ENCODE data around the gene CTSL. TPM values are rescaled to one million over a fixed set of nuclear protein-coding genes. Genes with fewer than 3 reads are reported as not detected.

The CTSL gene
- total and polyA plus RNA-seq, 4 donors, result 156 to 210 (median 180) TPM

GRCh38 chr9:87695523-87695922, 30.4 kb upstream of the CTSL start:
- H3K4me1 ChIP-seq (ENCODE audit: control insufficient read depth in 4 of 4, insufficient read depth in 4 of 4, low read length in 3 of 4), result no peaks in the 10 kb centered on the region
- TF ChIP-seq FOXA2 (IDR thresholded peaks at IDR 0.05), result no peak
- TF ChIP-seq YY1 (IDR thresholded peaks at IDR 0.05), result no peak
- TF ChIP-seq, protein P1, sequence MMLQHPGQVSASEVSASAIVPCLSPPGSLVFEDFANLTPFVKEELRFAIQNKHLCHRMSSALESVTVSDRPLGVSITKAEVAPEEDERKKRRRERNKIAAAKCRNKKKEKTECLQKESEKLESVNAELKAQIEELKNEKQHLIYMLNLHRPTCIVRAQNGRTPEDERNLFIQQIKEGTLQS (IDR thresholded peaks at IDR 0.05), result no peak
- TF ChIP-seq JUND (IDR thresholded peaks at IDR 0.05), result no peak
- TF ChIP-seq HNF4G (IDR thresholded peaks at IDR 0.05), result no peak
- H3K9ac ChIP-seq (ENCODE audit: low read depth in 1 of 2, low read length in 2 of 2), result no peak overlapping the region
- H3K4me3 ChIP-seq (ENCODE audit: low read depth in 1 of 3, low read length in 3 of 3), result no peak overlapping the region
- H3K9me3 ChIP-seq (ENCODE audit: control insufficient read depth in 4 of 4, low read length in 3 of 4), result no peaks in the 10 kb centered on the region
- H3K27me3 ChIP-seq (ENCODE audit: control insufficient read depth in 4 of 4, insufficient read depth in 4 of 4, low read length in 3 of 4), result no peaks in the 10 kb centered on the region
- peaks cover 3 to 46% (median 28%) of the 10 kb centered on the region in 4 donors for H3K36me3 ChIP-seq (ENCODE audit: control insufficient read depth in 4 of 4, insufficient read depth in 3 of 4, low read depth in 1 of 4, low read length in 3 of 4)
- DNase-seq (ENCODE audit: low spot score), result no peak
- H3K27ac ChIP-seq (ENCODE audit: low read depth in 1 of 2, low read length in 2 of 2), result no peak overlapping the region
- WGBS, result 88% methylated on average over 1 of the region's 1 CpG

- Histone ChIP-seq H3K4me3 (ENCODE audit: low read depth in 1 of 3, low read length in 3 of 3) (no peak overlapping the region), H3K4me1 (ENCODE audit: control insufficient read depth in 4 of 4, insufficient read depth in 4 of 4, low read length in 3 of 4) (no peaks in the 10 kb centered on the region), H3K27ac (ENCODE audit: low read depth in 1 of 2, low read length in 2 of 2) (no peak overlapping the region), H3K27me3 (ENCODE audit: control insufficient read depth in 4 of 4, insufficient read depth in 4 of 4, low read length in 3 of 4) (no peaks in the 10 kb centered on the region), H3K36me3 (ENCODE audit: control insufficient read depth in 4 of 4, insufficient read depth in 3 of 4, low read depth in 1 of 4, low read length in 3 of 4) (peaks cover 4 to 49% (median 29%) of the 10 kb centered on the region in 4 donors), H3K9me3 (ENCODE audit: control insufficient read depth in 4 of 4, low read length in 3 of 4) (no peaks in the 10 kb centered on the region), H3K9ac (ENCODE audit: low read depth in 1 of 2, low read length in 2 of 2) (no peak overlapping the region)
- WGBS, result 85% methylated on average over 7 of the region's 7 CpGs
- no peak for DNase-seq (ENCODE audit: low spot score)
- no peak for TF ChIP-seq MAX (IDR thresholded peaks at IDR 0.05)
- no peak for TF ChIP-seq CTCF (IDR thresholded peaks at IDR 0.05; ENCODE audit: low read depth, low read length, missing input control)
- TF ChIP-seq HNF4A (conservative IDR thresholded peaks at IDR 0.05), result no peak
- TF ChIP-seq YY1 (IDR thresholded peaks at IDR 0.05), result no peak
- TF ChIP-seq RXRA (IDR thresholded peaks at IDR 0.05), result no peak
- no peak for TF ChIP-seq SP1 (IDR thresholded peaks at IDR 0.05)
- no peak for TF ChIP-seq EGR1 (IDR thresholded peaks at IDR 0.05; ENCODE audit: low read depth in 2 of 2)
- TF ChIP-seq GABPA (IDR thresholded peaks at IDR 0.05 in 1 of 2, conservative IDR thresholded peaks at IDR 0.05 in 1 of 2), result no peak
- TF ChIP-seq RAD21 (IDR thresholded peaks at IDR 0.05), result no peak
- TF ChIP-seq FOXA2 (IDR thresholded peaks at IDR 0.05), result no peak
- TF ChIP-seq, protein P1 (IDR thresholded peaks at IDR 0.05), result no peak
- TF ChIP-seq, protein P2, sequence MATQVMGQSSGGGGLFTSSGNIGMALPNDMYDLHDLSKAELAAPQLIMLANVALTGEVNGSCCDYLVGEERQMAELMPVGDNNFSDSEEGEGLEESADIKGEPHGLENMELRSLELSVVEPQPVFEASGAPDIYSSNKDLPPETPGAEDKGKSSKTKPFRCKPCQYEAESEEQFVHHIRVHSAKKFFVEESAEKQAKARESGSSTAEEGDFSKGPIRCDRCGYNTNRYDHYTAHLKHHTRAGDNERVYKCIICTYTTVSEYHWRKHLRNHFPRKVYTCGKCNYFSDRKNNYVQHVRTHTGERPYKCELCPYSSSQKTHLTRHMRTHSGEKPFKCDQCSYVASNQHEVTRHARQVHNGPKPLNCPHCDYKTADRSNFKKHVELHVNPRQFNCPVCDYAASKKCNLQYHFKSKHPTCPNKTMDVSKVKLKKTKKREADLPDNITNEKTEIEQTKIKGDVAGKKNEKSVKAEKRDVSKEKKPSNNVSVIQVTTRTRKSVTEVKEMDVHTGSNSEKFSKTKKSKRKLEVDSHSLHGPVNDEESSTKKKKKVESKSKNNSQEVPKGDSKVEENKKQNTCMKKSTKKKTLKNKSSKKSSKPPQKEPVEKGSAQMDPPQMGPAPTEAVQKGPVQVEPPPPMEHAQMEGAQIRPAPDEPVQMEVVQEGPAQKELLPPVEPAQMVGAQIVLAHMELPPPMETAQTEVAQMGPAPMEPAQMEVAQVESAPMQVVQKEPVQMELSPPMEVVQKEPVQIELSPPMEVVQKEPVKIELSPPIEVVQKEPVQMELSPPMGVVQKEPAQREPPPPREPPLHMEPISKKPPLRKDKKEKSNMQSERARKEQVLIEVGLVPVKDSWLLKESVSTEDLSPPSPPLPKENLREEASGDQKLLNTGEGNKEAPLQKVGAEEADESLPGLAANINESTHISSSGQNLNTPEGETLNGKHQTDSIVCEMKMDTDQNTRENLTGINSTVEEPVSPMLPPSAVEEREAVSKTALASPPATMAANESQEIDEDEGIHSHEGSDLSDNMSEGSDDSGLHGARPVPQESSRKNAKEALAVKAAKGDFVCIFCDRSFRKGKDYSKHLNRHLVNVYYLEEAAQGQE (IDR thresholded peaks at IDR 0.05), result no peak
- no peak for TF ChIP-seq ZBTB33 (IDR thresholded peaks at IDR 0.05)
- TF ChIP-seq NR2F2 (IDR thresholded peaks at IDR 0.05), result no peak
- TF ChIP-seq FOXA1 (IDR thresholded peaks at IDR 0.05), result no peak
- TF ChIP-seq JUND (IDR thresholded peaks at IDR 0.05), result no peak
- TF ChIP-seq HNF4G (IDR thresholded peaks at IDR 0.05), result no peak
Measured at GRCh38 chr9:87696641-87697040, 29.3 kb upstream of the CTSL start.

Measured in liver (tissue), 9 donors.